OCI-LY7 (cell line): Measurements from ENCODE around the gene SEMA6C. TPM values are rescaled to one million over a fixed set of nuclear protein-coding genes. Genes with fewer than 3 reads are reported as not detected.

Experiments used
- BruUV-seq: library from RNA; stranded (reverse); fragments of 400-500 nt; replicated peaks from 2 replicates; lab custom pipeline; 2021; lab: Mats Ljungman, UMichigan
- CTCF ChIA-PET: fragments of 300-600 bp; sonication (Branson Sonifier 250); formaldehyde crosslinking; loops from one replicate; lab custom pipeline; 2022; ENCODE audit warnings: antibody characterized with exemption; ENCODE audit not compliant: unreplicated experiment; lab: Charles Lee
- POLR2A ChIA-PET: fragments of 300-600 bp; sonication (Branson Sonifier 250); formaldehyde crosslinking; loops from one replicate; lab custom pipeline; 2022; ENCODE audit warnings: antibody characterized with exemption; lab: Charles Lee
- DNase-seq: peaks from one replicate; pipeline ENCODE4 v3.0.0-alpha.2; 2015; ENCODE audit warnings: low spot score
- H2AFZ ChIP-seq: fragments of 200-600 bp; sonication (generic), shearing (Covaris generic); 2 replicates; pipeline ENCODE4 v1.6.1; 2014; ENCODE audit warnings: mild to moderate bottlenecking, antibody characterized with exemption, low read length, moderate library complexity
- H3K27ac ChIP-seq: fragments of 200-600 bp; sonication (generic); 2 replicates; pipeline ENCODE4 v1.5.1; 2014; ENCODE audit warnings: mixed run types, low read depth, mild to moderate bottlenecking, moderate library complexity, low read length, inconsistent platforms; ENCODE audit not compliant: poor library complexity, severe bottlenecking
- H3K36me3 ChIP-seq: fragments of 200-600 bp; sonication (generic); 2 replicates; pipeline ENCODE4 v1.6.1; 2014; ENCODE audit warnings: mild to moderate bottlenecking, antibody characterized with exemption, low read length, moderate library complexity, mixed read lengths; ENCODE audit not compliant: insufficient read depth
- H3K4me1 ChIP-seq: fragments of 200-600 bp; sonication (generic); 2 replicates; pipeline ENCODE4 v1.5.1; 2014; ENCODE audit warnings: mild to moderate bottlenecking, low read length; ENCODE audit not compliant: insufficient read depth, poor library complexity, severe bottlenecking
- H3K4me2 ChIP-seq: fragments of 200-600 bp; sonication (generic); 2 replicates; pipeline ENCODE4 v1.6.1; 2014; ENCODE audit warnings: mild to moderate bottlenecking, low read length
- H3K4me3 ChIP-seq: fragments of 200-600 bp; sonication (generic); 2 replicates; pipeline ENCODE4 v1.5.1; 2014; ENCODE audit warnings: mild to moderate bottlenecking, low read depth, low read length; ENCODE audit not compliant: poor library complexity, severe bottlenecking
- H3K79me2 ChIP-seq: fragments of 200-600 bp; sonication (generic); 2 replicates; pipeline ENCODE4 v1.6.1; 2016; ENCODE audit warnings: low read depth, mild to moderate bottlenecking, low read length, moderate library complexity, mixed read lengths; ENCODE audit not compliant: insufficient read depth
- H3K9me2 ChIP-seq: fragments of 200-600 bp; sonication (generic); 2 replicates; pipeline ENCODE4 v1.6.1; 2016; ENCODE audit warnings: mild to moderate bottlenecking, low read length, mixed read lengths; ENCODE audit not compliant: insufficient read depth
- H3K9me3 ChIP-seq: fragments of 200-600 bp; sonication (generic); 2 replicates; pipeline ENCODE4 v1.6.1; 2014; ENCODE audit warnings: mild to moderate bottlenecking, mixed run types, low read length, mixed read lengths
- H4K20me1 ChIP-seq: fragments of 200-600 bp; sonication (generic); 2 replicates; pipeline ENCODE4 v1.6.1; 2014; ENCODE audit warnings: mild to moderate bottlenecking, antibody characterized with exemption, low read length, moderate library complexity, mixed read lengths; ENCODE audit not compliant: insufficient read depth
- EZH2phosphoT487 ChIP-seq: fragments of 200-600 bp; sonication (generic); IDR thresholded peaks from 2 replicates; pipeline ENCODE4 v1.6.1; 2018; ENCODE audit warnings: low read depth, borderline replicate concordance, mild to moderate bottlenecking, mixed run types, antibody characterized with exemption, low read length, moderate library complexity, mixed read lengths
- intact Hi-C: fragments of 100-400 bp; cut with micrococcal nuclease; formaldehyde crosslinking; loops from one replicate; pipeline ENCODE4 v1.10.0; 2022; ENCODE audit not compliant: unreplicated experiment
- total RNA-seq, 2 experiments: library from RNA; depleted of rRNA in 1 of 2; stranded (reverse); fragments of >200 nt in 1 of 2; shearing (Covaris generic) in 1 of 2; gene quantifications; 2 replicates each; pipeline ENCODE4 v1.2.3, GENCODE V29; 2014 to 2022
- TF ChIP-seq, protein P1 (sequence below): fragments of 200-600 bp; sonication (generic); conservative IDR thresholded peaks from 2 replicates; pipeline ENCODE4 v1.5.1; 2014; ENCODE audit warnings: mild to moderate bottlenecking, antibody characterized with exemption, low read length, moderate library complexity, mixed read lengths

SEMA6C gene
- total RNA-seq, 2 experiments from 2014 or later: 1.1 to 1.9 TPM

DNA sequence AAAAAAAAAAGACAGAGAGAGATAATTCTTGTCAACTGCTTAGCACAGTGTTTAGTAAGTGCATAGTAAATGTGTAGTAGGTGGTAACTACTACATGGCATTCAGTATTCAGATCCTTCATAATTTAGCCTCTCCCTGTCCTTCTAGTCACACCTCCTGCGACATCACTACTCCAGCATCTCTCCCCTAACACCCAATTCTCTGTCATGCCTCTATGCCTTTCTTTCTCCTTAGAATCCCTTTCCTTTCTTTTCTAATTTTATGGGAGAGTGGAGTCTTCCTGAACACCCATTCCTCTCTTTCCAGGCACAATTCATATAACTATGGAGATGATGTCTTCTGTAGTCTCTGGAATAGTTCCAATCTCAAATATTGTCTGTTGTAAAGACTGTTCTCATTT lies 47.4 kb upstream of the SEMA6C start:
- no peak overlapping the region for H3K4me2 ChIP-seq
- no peak overlapping the region for H2AFZ ChIP-seq
- H4K20me1 ChIP-seq: no peaks in the 10 kb centered on the region
- ChIA-PET CTCF (no interaction called here), POLR2A (no interaction called here)
- DNase-seq: no peak
- BruUV-seq: no TSS peak
- peaks cover 25% of the 10 kb centered on the region for H3K4me1 ChIP-seq
- TF ChIP-seq, protein P1, sequence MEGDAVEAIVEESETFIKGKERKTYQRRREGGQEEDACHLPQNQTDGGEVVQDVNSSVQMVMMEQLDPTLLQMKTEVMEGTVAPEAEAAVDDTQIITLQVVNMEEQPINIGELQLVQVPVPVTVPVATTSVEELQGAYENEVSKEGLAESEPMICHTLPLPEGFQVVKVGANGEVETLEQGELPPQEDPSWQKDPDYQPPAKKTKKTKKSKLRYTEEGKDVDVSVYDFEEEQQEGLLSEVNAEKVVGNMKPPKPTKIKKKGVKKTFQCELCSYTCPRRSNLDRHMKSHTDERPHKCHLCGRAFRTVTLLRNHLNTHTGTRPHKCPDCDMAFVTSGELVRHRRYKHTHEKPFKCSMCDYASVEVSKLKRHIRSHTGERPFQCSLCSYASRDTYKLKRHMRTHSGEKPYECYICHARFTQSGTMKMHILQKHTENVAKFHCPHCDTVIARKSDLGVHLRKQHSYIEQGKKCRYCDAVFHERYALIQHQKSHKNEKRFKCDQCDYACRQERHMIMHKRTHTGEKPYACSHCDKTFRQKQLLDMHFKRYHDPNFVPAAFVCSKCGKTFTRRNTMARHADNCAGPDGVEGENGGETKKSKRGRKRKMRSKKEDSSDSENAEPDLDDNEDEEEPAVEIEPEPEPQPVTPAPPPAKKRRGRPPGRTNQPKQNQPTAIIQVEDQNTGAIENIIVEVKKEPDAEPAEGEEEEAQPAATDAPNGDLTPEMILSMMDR: no peak
- TF ChIP-seq EZH2phosphoT487: no peak
- H3K9me2 ChIP-seq: no peaks in the 10 kb centered on the region
- H3K36me3 ChIP-seq: no peaks in the 10 kb centered on the region
- H3K27ac ChIP-seq: no peak overlapping the region
- intact Hi-C loops: no loop called here
- no peaks in the 10 kb centered on the region for H3K9me3 ChIP-seq
- H3K4me3 ChIP-seq: no peak overlapping the region
- H3K79me2 ChIP-seq: peaks cover 13% of the 10 kb centered on the region

DNA sequence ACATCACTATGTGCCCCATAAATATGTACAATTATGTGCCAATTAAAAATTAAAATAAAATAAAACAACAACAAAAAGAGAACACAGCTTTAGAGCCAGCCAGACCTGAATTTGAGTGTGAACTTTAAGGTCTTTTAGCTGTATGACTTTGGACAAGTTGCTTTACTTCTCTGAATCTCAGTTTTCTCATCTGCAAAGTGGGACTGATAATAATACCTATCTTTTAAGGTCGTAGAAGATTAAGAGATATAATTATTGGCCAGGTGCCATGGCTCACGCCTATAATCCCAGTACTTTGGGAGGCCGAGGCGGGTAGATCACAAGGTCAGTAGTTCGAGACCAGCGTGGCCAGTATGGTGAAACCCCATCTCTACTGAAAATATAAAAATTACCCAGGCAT lies 46.9 kb upstream of the SEMA6C start:
- H2AFZ ChIP-seq: no peak overlapping the region
- BruUV-seq: no TSS peak
- POLR2A ChIA-PET: interaction anchor here (0.7 to 1.3 kb wide), 3 partner anchors 27 to 331 kb away, joined by 3 to 4 read pairs (median 3); partner anchors contain the start of genes LYSMD1, SCNM1 and ZNF687

DNA sequence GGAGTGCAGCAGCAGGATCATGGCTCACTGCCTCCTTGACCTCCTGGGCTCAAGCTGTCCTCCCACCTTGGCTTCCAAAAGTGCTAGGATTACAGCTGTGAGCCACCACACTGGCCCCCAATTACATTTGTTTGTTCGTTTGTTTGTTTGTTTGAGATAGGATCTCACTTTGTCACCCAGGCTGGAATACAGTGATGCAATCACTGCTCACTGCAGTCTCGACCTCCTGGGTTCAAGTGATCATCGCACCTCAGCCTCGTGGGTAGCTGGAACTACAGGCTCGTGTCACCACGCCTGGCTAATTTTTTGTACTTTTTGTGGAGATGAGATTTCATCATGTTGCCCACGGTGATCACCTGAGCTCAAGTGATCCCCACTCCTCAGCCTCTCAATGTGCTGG lies 45.6 kb upstream of the SEMA6C start:
- H2AFZ ChIP-seq: no peak overlapping the region
- POLR2A ChIA-PET: interaction anchor here (0.7 kb wide), 1 partner anchor 85 kb away, joined by 3 read pairs; no protein-coding TSS in a partner anchor
- intact Hi-C loops: no loop called here

More for the DNA sequence above, 46.9 kb upstream of the SEMA6C start:
- Histone ChIP-seq H3K27ac (no peak overlapping the region), H3K79me2 (peaks cover 15% of the 10 kb centered on the region), H3K9me2 (no peaks in the 10 kb centered on the region), H3K9me3 (no peaks in the 10 kb centered on the region), H3K4me3 (no peak overlapping the region), H4K20me1 (no peaks in the 10 kb centered on the region), H3K4me1 (peaks cover 29% of the 10 kb centered on the region), H3K4me2 (no peak overlapping the region), H3K36me3 (no peaks in the 10 kb centered on the region)
- CTCF ChIA-PET: no interaction called here
- TF ChIP-seq, protein P1: no peak
- TF ChIP-seq EZH2phosphoT487: no peak
- intact Hi-C loops: no loop called here
- DNase-seq: no peak

More for the DNA sequence above, 45.6 kb upstream of the SEMA6C start:
- Histone ChIP-seq H3K4me2 (no peak overlapping the region), H3K4me3 (no peak overlapping the region), H3K36me3 (no peaks in the 10 kb centered on the region), H3K9me2 (no peaks in the 10 kb centered on the region), H3K79me2 (peaks cover 16% of the 10 kb centered on the region), H3K4me1 (peaks cover 29% of the 10 kb centered on the region), H3K9me3 (no peaks in the 10 kb centered on the region), H3K27ac (no peak overlapping the region), H4K20me1 (no peaks in the 10 kb centered on the region)
- DNase-seq: no peak
- no TSS peak for BruUV-seq
- TF ChIP-seq, protein P1: no peak
- TF ChIP-seq EZH2phosphoT487: no peak
- CTCF ChIA-PET: no interaction called here
